HG03175 (cell line): ENCODE measurements around the gene LUZP2.

ENCODE experiments used
- ATAC-seq: cut with Tn5 transposase; IDR thresholded peaks from one replicate; pipeline ENCODE4 v1.9.1; 2021; ENCODE audit warnings: mild to moderate bottlenecking, moderate library complexity; ENCODE audit not compliant: unreplicated experiment

Gene LUZP2

GRCh38 chr11:24805671-24806070, 308.8 kb downstream of the LUZP2 start:
- no peak for ATAC-seq

- ATAC-seq: no peak
Observed at GRCh38 chr11:24808173-24808572, 311.3 kb downstream of the LUZP2 start.

GRCh38 chr11:24819006-24819405, 322.2 kb downstream of the LUZP2 start:
- no peak for ATAC-seq

GRCh38 chr11:24819863-24820434, 323.1 kb downstream of the LUZP2 start:
- ATAC-seq: no peak

DNA sequence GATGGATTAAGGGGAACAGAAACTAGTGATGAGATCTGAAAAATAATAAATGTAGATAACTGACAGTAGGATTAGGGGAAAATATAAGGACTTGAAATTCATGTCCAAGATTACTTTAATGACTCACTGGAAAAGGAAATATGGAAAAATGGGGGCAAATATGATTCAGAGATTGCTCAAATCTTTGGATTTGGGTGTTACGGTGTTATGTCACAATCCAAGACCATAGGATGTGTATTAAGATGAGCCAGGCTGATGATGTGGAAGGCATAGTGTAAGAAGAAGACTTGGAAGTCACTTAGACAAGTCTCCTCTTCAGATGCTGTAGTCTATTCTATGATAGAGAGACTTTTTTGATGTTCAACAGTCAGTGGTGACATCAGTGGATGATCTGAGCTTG, 323.7 kb downstream of the LUZP2 start:
- no peak for ATAC-seq

GRCh38 chr11:24828938-24829605, 332.2 kb downstream of the LUZP2 start:
- no peak for ATAC-seq

- no peak for ATAC-seq
Observed at GRCh38 chr11:24833573-24833972, 336.7 kb downstream of the LUZP2 start.

DNA sequence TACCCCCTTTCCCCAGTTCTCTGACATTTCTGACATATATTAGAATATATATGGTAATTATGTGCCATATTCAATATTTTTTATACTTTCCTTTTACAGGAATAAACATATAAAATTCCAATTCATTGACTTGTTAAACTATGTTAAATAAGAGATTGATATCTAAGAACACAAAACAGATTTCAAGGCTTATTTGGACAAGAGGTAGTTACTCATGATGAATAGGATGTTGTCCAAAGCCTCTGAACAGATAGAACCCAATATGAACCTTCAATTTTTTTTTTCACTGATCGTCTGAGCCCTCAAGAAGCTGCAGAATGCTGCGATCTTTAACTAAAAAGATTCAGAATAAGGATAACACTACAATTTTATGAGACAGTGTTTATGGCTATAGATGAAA, 340.3 kb downstream of the LUZP2 start:
- no peak for ATAC-seq

GRCh38 chr11:24842308-24842707, 345.5 kb downstream of the LUZP2 start:
- ATAC-seq: no peak

GRCh38 chr11:24844406-24844805, 347.6 kb downstream of the LUZP2 start:
- no peak for ATAC-seq

DNA sequence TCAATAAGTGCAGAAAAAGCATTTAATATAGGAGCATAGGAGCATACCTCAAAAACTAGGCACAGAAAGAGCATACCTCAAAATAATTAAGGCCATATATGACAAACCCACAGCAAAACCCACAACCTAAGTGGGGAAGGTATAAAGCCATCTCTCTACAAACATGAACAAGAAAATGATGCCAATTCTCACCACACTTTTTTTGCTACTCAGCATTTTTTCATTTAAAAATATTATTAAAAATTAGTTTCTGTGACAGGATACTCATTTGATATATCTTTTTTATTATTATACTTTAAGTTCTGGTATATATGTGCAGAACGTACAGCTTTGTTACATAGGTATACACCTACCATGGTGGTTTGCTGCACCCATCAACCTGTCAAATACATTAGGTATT, 352.0 kb downstream of the LUZP2 start:
- no peak for ATAC-seq

GRCh38 chr11:24855951-24856350, 359.1 kb downstream of the LUZP2 start:
- ATAC-seq: no peak

DNA sequence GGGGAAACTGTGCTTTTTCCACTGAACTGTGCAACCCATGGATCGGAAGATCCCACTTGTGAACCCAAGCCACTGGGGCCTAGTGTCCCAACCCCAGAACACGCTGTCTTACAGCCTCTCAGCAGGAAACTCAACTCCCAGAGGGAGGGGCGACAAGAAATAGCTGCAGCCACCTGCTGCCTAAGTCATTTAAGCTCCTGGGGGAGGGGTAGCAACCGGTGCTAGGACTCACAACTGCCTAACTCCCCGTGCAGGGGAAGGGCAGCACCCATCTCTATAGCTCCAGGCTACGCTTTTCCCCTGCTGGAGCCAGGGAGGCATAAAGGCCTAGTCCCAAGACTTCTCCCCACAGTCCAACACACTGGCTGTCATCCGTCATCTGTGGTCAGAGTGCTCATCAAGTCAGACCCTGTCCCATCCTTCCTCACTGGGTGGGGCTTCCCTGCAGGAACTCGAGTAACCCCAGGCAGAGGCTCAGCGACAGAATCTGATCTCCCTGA, 363.0 kb downstream of the LUZP2 start:
- ATAC-seq: no peak

GRCh38 chr11:24861440-24861839, 364.6 kb downstream of the LUZP2 start:
- no peak for ATAC-seq

- ATAC-seq: no peak
Observed at GRCh38 chr11:24866743-24867142, 369.9 kb downstream of the LUZP2 start.

DNA sequence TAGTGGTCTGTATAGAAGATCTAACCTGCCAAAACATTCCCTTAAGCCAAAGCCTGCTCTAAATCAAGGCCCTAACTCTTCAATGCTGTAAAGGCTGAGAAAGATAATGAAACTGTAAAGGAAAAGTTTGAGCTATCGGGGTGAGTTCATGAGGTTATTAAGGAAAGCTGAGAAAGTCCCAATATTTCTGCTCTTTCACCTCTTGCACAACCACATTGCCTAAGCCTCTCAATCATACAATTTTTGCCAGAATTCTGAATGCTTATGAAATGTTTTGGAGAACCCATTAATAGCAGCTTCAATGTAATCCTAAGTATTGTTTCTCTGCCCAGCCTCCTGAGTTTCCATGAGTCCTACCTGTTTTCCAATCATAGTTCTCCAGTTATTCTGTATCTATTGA, 373.2 kb downstream of the LUZP2 start:
- ATAC-seq: no peak

DNA sequence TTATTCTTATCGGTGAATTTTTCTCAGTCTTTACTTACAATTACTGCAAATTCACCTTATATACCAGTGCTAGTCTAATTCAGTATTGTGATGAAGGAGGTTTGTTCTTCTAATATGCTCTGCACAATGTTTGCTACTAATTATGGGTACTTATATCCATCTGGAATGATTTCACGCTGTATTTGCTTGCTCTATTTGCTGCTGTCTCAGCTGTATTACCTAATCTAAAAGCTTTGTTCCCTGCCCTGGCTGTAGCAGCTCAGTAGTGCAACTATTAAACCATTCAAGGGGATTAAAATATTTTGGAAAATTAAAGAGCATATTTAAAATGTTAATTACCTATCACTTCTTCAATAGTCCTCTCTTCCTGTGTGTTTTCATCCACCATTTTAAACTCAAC, 375.3 kb downstream of the LUZP2 start:
- no peak for ATAC-seq

- ATAC-seq: no peak
Observed at GRCh38 chr11:24872651-24873311, 375.9 kb downstream of the LUZP2 start.

DNA sequence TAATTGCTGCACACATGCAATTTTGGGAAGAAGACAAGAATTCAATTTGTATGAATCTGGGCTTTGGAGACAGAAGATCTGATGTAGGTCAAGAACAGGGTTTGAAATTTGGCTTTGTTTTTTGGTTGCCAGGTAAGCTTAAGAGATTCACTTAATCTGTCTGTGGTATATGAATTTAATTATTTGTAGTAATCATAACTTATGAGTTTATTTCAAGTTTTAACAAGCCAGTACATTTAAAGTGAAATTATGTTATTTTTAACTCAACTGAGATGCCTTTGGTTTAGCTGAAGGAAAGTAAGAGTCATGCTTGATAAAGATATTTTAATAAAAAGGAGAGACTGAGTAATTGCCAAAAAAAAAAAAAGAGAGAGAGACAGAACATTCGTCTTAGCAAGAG, 384.1 kb downstream of the LUZP2 start:
- no peak for ATAC-seq

DNA sequence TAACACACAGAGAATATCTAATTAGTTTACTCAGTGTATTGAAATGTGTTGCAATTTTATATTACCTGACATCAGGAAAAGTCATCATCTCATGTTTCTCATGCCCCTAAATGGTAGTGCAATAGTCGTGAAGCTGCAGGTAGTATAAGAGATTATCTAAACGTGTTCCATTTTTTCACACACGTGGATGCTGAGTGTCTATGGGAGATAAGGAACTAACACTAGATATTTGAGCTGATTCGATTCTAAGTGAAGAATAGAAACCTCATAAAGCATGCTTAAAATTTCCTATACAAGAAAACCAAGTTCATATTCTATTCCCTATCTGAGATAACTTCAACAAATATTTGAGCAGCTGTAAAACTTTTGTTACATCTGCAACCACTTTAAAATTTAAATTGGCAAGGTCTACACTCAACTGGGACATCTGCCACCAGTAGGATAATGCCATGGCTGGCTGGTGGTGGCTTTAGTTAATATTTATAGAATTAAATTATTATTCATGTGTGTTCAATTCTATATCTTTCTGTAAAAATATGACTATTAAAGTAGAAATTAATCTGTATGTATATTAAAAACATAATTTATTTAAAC, 388.8 kb downstream of the LUZP2 start:
- no peak for ATAC-seq

GRCh38 chr11:24886880-24887619, 390.2 kb downstream of the LUZP2 start:
- no peak for ATAC-seq
